ENCODE data around the gene RCBTB2.

RCBTB2 gene

DNA sequence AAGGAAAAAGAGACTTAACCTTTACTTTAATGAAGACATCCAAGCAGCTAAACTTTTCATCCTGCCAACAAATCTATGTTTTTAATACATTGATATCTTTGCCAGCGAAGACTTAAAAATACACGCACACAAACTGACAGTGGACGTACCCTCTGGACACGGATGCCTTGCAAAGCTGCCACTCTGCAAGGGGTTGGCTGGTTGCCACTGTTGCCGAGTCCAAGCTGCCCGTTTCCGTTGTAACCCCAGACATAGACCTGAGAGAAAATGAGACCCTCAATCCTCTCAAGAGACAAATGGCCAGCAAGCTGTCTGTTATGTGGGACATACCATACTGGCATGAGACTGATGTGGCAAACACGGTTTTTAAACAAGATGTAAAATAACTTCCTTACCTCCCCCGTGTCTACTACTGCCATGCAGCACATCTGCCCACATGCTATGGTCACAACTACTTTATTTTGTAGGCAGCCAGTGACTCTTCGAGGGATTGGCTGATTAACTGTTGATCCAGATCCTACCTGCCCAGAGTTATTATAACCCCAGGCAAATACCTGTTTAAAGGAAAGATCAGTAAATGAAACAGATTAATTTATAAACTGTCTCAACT lies 21.2 kb downstream of the RCBTB2 start:
- no peak overlapping the region for H3K4me3 ChIP-seq (ENCODE audit: low read depth, low read length)
- TF ChIP-seq, protein P1, sequence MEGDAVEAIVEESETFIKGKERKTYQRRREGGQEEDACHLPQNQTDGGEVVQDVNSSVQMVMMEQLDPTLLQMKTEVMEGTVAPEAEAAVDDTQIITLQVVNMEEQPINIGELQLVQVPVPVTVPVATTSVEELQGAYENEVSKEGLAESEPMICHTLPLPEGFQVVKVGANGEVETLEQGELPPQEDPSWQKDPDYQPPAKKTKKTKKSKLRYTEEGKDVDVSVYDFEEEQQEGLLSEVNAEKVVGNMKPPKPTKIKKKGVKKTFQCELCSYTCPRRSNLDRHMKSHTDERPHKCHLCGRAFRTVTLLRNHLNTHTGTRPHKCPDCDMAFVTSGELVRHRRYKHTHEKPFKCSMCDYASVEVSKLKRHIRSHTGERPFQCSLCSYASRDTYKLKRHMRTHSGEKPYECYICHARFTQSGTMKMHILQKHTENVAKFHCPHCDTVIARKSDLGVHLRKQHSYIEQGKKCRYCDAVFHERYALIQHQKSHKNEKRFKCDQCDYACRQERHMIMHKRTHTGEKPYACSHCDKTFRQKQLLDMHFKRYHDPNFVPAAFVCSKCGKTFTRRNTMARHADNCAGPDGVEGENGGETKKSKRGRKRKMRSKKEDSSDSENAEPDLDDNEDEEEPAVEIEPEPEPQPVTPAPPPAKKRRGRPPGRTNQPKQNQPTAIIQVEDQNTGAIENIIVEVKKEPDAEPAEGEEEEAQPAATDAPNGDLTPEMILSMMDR (IDR thresholded peaks at IDR 0.05; ENCODE audit: insufficient read depth, low read depth, low read length, missing control alignments) = no peak
- DNase-seq (ENCODE audit: low read depth) = no peak

DNA sequence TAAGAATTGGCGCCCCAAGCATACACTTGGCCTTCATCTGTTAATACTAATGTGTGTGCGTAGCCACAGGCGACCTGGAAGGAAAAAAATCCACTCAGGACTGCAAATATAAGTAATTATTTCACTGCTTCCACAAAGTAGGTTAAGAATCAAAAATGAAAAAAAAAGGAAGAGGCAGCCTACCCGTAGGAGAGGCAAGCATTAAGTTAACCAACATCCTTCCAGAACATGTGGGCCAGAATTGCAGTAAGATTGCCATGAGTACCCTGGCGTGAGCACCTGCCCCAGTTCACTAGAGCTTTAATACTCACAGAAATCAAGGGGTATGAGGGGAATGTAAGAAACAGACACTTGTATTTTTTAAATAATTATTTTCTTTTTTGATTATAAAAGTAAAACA lies 22.2 kb downstream of the RCBTB2 start:
- no peak for DNase-seq (ENCODE audit: low read depth)

GRCh38 chr13:48508011-48508410 lies 24.9 kb downstream of the RCBTB2 start:
- TF ChIP-seq, protein P1 (IDR thresholded peaks at IDR 0.05; ENCODE audit: insufficient read depth, low read depth, low read length, missing control alignments) = no peak
- DNase-seq (ENCODE audit: low read depth) = no peak
- H3K4me3 ChIP-seq (ENCODE audit: low read depth, low read length) = no peak overlapping the region

More for the DNA sequence above, 22.2 kb downstream of the RCBTB2 start:
- H3K4me3 ChIP-seq (ENCODE audit: low read depth, low read length) = no peak overlapping the region
- TF ChIP-seq, protein P1 (IDR thresholded peaks at IDR 0.05; ENCODE audit: insufficient read depth, low read depth, low read length, missing control alignments) = no peak

DNA sequence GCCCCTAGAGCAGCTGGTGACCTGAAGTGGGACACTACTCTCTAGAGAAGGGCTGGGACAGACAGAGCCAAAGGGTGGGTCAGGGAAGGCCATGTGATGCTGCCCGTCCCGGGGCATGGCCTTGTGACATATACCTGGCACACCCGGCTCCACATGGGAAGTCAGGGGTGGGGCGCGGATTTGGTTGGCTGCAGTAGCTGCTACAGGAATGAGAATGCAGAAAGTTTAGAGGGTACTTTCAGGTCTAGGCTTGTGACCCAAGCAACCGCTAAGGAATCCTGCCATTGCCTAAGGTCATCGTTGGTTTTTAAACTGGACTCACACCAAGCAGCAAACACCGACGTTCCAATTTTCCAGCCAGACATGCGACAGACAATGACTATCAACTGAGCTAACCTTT lies 25.9 kb downstream of the RCBTB2 start:
- H3K4me3 ChIP-seq (ENCODE audit: low read depth, low read length) = no peak overlapping the region
- TF ChIP-seq, protein P1 (IDR thresholded peaks at IDR 0.05; ENCODE audit: insufficient read depth, low read depth, low read length, missing control alignments) = no peak

DNA sequence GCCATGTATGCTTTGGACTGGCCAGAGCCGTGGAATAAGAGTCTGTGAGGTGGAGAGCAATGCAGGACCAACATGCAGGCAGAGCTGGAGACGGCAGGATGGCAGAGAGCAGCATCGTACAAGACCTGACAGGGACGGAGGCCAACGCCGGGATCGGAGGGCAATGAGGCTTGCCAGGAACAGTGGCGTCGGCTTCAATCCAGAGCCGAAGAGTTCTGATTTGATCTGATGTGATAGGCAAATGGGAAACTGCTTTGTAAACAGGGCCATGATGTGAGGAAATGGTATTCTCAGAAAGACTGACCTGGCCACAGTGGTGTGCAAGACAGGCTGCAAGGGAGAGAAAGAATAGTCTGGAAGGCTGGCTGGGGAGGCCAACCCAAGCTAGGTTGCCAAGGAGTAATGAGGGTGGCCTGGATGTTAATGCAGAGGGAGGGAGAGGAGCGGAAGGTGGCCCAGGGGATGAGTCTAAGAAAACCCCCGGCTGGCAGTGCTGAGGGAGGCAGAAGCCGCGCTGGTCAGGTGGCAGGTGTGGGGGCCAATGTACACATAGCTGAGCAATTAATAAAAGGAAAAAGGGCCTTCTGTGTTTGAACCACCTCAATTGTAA lies 26.7 kb downstream of the RCBTB2 start:
- TF ChIP-seq, protein P1 (IDR thresholded peaks at IDR 0.05; ENCODE audit: insufficient read depth, low read depth, low read length, missing control alignments) = no peak
- no peak for DNase-seq (ENCODE audit: low read depth)
- H3K4me3 ChIP-seq (ENCODE audit: low read depth, low read length) = peak overlapping the region; percentile 28

More for the DNA sequence above, 25.9 kb downstream of the RCBTB2 start:
- no peak for DNase-seq (ENCODE audit: low read depth)

DNA sequence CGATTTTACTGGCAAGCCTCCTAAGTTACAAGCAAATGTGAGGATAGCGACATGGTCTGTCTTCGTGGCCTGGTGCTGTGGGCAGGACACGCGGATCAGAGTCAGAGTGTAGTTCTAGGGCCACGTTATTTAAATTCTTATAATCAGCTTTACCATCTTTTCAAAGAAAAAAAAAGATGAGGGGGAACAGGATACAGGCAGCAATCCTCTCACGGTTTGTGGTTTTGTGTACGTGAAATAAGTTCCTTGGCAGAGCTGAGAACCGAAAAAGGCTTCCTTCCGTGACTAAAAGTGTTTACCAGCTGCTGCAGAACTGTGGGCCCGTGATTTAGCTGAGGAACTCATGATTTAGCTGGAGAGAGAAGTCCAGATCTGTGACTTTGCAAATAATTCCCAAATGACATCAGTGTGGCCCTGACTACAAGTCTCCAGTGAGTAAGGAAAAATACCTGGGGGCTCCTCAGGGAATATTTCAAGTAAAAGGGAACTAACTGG lies 27.2 kb downstream of the RCBTB2 start:
- TF ChIP-seq, protein P1 (IDR thresholded peaks at IDR 0.05; ENCODE audit: insufficient read depth, low read depth, low read length, missing control alignments) = no peak
- H3K4me3 ChIP-seq (ENCODE audit: low read depth, low read length) = peak overlapping the region; percentile 28
- DNase-seq (ENCODE audit: low read depth) = peak; percentile 95
